GM18868 (cell line): ENCODE results near the gene KRTCAP2.
A peak's percentile ranks its signal among the peaks of the same experiment; 100 is the strongest.

Source experiments
- ATAC-seq: cut with Tn5 transposase; IDR thresholded peaks from one replicate; pipeline ENCODE4 v1.9.1; 2021; ENCODE audit warnings: mild to moderate bottlenecking, moderate library complexity; ENCODE audit not compliant: unreplicated experiment

Gene KRTCAP2

DNA sequence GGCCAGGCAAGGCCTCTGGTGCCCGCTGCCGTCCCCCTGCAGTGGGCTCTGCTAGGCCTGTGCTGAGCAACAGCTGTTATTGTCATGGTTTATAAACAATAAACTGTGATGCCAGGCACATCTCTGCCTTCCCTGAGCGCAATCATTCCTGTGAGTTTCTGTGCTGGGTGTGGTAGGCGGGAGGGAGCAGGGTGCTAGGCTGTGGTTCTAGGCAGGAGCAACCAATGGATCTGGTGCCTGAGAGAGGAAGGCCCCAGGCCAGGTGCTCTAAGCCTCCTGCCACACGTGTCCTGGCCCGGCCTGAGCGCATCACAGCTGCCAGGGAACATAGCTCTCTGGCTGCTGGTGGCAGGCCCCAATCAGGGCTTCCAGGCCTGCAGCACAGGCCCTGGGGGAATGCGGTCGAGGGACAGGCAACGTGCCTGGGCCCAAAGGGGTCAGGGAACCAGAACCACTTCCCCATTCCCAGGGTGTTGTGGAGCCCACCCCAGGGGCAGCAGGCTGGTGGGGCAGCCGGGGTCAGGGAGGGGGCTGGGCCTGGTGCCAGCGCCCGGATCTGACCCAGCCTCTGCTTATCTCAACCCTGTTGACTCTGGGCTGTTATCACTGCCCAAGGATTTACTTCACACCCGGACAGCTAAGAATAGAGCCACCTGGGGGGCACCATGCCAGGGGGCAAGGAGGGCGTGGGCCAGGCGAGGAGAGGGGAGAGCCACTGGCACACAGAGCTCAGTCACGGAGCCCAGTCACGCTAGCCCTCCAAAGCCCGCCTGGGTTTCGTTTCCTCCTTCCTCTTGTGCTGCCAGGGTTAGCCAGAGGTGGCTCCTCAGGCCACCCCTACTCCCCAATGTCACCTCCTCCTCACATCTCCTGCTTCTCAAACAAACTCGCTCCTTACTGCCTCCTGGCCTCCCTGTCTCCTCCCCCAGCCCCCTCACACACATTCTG, 12.0 kb upstream of the KRTCAP2 start:
- ATAC-seq: peak; percentile 77

DNA sequence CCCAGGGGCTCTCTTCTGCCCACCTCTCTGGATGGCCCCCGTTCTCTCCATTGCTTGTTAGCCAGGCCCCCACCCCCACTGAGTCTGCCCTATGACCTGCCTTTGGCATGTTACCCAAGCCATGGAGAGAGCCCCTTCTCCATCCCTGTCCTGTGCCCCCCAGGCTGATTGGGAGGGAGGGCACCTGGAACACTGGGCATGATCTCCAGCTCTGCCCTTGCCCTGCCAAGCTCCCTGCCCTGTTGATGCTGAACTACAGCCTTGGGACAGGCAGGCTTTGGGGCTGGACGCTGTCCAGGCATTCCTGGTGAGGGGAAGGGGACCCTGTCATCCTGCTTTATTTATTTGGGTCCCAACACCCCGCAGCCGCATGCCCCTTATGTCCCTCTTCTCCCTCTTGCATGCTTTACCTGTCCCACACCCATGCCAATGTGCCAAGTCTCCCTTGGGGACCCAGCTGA, 11.3 kb upstream of the KRTCAP2 start:
- ATAC-seq: no peak

DNA sequence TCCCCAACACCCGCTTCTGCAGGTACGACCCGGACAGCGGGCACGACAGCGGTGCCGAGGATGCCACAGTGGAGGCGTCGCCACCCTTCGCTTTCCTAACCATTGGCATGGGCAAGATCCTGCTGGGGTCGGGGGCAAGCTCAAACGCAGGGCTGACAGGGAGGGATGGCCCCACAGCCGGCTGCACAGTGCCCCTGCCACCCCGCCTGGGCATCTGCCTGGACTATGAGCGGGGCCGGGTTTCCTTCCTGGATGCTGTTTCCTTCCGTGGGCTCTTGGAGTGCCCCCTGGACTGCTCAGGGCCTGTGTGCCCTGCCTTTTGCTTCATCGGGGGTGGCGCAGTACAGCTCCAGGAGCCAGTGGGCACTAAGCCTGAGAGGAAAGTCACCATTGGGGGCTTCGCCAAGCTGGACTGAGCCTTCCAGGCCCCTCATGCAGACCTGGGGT, 10.7 kb upstream of the KRTCAP2 start:
- ATAC-seq: no peak

DNA sequence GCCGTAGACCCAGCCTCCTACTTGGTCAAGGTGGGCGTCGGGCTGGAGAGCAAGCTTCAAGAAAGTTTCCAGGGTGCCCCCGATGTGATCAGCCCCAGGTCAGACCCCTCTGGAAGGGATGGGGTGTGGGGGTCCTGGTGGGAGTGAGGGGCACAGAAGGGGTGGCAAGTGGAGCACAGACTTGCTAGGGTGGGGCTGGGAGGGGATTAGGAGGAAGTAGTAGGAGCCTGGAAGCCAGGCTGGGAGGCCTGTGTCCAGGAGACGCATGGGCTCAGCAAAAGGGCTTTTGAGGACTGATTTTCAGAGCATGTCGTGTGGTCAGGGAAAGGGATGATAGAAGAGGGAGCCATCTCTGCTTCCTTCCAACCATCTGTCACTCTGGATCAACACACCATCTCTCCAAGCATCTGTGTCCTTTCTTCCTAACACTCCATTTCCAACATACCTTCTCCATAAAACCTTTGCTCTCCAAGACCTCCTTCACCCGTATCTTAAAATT, 9.0 kb upstream of the KRTCAP2 start:
- no peak for ATAC-seq

DNA sequence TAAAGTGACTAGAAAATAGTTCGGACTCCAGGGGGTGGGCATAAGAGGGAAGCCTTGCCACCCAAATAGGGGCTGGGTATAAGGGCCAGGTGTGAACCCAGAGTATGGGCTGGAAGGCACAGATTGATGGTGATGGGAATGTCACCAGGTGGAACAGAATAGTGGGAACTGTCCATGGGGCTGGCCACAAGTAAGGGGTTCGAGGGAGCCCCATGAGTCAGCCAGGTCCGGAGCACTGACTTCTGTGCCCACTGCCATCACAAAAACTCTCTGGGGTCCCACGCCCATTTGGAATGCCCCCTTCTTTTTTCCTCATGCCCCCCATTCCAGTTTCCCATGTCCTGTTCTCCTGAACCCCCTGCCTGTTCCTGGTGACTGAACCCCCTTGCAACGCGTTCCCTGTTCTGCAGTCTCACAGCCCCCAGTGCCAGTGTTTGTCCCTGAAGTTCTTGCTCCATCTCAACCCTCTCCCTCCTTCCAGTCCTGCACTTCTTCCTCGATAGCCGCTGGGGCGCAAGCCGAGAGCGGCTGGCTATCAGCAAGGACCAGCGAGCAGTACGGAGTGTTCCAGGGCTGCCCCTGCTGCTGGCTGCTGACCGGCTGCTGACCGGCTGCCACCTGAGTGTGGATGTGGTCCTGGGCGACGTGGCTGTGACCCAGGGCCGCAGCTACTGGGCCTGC, 8.4 kb upstream of the KRTCAP2 start:
- ATAC-seq: no peak

DNA sequence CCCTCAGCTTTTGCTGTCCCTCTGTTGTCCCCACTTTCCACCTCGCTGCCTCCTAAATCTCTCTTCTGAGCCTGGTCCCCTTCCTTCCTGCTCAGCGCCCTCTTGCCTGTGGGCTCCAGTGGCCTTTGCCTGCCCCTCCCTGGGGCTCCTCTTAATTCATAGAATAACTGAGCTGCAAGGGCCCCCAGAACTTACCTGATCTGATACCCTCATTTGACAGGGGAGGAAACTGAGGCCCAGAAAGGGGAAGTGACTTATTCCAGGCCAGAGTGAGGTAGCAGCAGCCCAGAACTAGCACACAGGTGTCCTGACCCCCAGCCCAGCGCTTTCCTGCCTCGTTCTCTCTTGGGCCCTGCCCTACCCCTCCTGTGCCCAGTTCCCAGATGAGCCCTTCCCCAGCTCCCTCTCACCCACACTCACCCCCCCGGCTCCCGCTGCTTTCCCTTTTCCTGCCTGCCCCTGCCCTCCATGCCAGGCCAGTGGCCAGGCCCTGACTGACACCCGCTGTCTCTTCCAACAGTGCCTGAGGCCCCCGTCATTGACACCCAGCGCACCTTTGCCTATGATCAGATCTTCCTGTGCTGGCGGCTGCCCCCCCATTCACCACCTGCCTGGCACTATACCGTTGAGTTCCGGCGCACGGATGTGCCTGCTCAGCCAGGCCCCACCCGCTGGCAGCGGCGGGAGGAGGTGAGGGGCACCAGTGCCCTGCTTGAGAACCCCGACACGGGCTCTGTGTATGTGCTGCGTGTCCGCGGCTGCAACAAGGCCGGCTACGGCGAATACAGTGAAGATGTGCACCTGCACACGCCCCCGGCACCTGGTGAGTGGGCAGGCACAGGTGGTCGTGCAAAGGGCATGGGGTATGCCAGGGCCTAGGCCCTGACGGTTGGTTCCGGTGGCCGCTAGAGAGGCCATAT, 6.3 kb upstream of the KRTCAP2 start:
- no peak for ATAC-seq

DNA sequence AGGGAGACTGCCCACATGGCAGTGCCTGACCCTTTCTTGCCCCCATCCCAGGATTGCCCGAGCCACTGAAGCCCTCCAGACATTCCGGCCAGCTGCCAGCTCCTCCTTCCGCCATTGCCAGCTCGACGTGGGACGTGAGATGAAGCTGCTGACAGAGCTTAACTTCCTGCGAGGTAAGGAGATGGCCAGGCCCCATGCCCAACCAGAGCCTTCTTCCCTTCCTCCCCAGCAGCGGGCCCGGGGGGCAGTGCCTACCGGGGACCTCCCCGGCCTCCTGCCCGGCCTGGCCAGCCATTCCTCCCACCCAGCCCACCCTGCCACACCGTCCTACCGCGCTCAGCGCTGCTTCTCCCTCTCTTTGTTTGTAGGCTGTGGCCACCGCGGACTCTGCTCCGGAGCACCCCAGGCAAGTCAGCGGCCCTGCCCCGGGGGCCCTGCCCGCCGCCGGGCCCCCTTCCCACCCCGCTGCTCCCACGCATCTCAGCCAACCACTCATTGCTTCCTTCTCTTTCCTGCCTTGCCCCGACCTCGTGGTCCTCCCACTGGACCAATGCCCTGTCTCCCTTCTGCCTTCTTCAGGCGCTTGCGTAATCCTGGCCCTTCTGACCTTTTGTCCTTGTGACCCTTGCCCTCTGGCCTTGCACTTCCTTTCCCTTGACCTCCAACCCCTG, 5.5 kb upstream of the KRTCAP2 start:
- no peak for ATAC-seq

DNA sequence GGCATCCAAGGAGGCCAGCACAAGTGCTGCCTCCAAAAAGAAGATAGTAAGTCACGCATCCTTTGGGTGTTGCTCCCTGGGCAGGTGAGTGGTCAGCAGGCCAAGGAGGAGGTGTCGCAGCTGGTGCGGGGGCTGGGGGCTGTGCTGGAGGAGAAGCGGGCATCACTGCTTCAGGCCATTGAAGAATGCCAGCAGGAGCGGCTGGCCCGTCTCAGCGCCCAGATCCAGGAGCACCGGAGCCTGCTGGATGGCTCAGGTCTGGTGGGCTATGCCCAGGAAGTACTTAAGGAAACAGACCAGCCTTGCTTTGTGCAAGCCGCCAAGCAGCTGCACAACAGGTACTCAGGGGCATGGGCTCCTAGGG, 4.8 kb upstream of the KRTCAP2 start:
- no peak for ATAC-seq

DNA sequence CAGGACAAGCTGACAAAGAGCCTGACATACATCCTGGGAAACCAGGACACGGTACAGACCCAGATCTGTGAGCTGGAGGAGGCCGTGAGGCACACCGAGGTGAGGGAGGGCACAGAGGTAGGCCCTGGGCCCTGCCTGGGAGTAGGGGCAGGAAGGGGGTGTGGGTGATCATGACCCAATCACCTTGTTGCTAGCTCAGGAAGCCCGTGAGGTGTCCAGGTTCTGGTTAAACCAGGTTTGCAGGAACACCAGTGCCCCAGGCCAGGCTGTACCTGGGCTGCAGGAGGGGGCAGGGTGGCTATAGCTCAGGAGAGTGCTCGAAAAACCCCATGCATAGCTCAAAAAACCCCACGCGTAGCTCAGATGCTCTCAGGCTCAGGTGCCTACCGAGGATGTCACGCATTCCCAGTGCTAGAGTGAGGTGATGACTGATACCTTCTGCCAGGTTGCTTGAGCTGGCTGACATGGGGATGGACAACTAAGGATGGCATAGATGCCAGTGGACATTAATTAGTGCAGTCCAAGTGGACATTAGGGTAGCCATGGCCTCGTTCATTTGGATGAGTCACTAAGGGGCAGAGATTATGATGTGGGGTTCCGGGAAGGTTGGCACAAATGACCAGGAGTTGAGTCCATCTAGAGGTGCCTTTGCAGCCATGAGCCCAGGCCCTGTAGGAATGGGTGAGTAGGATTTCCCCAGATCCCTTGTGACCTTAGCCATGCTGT, 4.3 kb upstream of the KRTCAP2 start:
- no peak for ATAC-seq

DNA sequence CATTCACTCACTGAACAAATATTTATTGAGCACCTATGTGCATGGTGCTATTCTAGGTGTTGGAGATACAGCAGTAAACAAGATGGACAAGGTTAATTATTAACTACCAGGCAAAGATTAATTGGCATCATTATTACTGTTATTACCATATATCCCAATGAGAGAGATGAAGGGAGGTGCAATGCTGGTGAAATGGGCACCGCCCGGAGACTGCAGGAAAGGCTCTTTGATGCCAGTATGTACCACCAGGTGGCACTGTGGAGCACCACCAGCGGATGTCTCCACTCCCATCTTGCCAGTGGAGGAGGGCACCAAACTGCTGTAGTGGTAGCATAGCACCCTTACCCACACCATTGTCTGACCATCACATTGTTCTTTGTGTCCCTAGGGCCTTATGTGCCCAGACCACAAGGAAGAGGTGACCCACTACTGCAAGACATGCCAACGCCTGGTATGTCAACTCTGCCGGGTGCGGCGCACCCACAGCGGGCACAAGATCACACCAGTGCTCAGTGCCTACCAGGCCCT, 3.5 kb upstream of the KRTCAP2 start:
- no peak for ATAC-seq

DNA sequence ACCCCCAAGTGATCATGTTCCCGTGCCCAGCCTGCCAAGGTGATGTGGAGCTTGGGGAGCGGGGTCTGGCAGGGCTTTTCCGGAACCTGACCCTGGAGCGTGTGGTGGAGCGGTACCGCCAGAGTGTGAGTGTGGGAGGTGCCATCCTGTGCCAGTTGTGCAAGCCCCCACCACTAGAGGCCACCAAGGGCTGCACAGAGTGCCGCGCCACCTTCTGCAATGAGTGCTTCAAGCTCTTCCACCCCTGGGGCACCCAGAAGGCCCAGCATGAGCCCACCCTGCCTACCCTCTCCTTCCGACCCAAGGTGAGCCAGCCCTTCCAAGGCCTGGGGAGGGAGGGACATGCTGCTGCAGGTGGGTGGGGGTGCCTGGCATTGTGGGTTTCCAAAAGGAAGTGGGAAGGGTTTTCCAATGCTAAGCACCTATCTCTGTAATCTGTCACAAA, 2.8 kb upstream of the KRTCAP2 start:
- no peak for ATAC-seq

DNA sequence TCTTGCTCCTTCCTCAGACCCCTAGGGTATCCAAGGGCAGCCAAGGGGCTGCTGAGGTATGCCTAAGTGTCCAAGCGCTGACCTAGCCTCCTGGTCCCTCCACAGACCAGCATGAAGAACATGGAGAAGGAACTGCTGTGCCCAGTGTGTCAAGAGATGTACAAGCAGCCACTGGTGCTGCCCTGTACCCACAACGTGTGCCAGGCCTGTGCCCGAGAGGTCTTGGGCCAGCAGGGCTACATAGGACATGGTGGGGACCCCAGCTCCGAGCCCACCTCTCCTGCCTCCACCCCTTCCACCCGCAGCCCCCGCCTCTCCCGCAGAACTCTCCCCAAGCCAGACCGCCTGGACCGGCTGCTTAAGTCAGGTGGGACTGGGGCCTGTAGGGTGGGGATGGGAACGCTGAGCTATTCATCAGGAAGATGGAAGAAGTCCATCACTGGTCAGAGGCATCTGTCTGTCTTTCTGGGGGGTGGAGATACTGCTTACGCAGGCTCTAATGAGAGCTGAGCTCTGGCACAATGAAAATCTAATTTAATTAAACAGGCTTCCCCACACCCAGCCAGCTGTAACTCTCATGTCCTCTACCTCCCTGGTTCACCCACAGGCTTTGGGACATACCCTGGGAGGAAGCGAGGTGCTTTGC, 2.3 kb upstream of the KRTCAP2 start:
- no peak for ATAC-seq

DNA sequence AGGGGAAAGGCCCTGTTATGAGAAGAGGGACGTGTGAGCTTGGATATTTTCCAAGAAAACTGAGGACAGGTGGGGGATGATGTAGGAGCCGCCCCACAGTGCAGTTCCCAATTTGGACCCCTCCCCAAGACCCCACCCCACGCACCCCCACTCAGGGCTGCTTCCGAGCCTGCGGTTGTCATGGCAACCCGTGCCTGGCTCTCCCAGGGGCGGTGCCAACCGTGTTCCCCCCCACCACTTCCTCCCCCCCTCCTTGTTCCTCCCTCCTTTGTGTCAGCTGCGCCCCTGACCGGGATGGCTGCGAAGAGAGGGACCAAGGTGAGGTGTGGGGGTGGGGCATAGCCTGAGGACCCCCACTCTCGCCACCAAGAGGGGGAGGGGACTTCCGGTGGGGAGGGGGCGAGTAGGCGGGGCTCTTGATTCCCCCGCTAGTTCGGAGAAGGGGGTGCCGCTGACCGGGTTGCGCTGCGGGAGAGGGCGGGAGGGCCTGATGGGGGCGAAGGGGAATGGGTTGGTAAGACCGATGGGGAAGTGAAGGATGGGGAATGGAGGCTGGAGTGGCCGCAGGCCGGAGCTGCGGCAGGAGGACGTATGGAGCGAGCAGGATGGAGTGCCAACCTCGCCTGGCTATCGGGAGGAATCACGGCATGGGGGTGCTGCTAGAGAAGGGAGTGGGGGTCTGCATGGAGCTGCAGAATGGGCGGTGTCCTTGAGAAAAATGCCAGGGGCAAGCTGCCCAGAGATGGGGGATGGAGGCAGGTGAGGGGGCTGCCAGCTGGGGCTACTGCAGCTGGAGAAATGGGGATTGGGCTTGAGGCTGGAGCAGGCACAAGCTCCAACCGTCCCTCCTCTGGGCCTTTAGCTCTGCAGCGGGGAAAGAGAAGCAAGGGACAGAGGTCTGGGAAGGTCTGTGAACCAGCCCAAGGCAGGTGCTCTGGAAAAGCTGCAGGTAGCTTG, 1.5 kb upstream of the KRTCAP2 start:
- no peak for ATAC-seq

DNA sequence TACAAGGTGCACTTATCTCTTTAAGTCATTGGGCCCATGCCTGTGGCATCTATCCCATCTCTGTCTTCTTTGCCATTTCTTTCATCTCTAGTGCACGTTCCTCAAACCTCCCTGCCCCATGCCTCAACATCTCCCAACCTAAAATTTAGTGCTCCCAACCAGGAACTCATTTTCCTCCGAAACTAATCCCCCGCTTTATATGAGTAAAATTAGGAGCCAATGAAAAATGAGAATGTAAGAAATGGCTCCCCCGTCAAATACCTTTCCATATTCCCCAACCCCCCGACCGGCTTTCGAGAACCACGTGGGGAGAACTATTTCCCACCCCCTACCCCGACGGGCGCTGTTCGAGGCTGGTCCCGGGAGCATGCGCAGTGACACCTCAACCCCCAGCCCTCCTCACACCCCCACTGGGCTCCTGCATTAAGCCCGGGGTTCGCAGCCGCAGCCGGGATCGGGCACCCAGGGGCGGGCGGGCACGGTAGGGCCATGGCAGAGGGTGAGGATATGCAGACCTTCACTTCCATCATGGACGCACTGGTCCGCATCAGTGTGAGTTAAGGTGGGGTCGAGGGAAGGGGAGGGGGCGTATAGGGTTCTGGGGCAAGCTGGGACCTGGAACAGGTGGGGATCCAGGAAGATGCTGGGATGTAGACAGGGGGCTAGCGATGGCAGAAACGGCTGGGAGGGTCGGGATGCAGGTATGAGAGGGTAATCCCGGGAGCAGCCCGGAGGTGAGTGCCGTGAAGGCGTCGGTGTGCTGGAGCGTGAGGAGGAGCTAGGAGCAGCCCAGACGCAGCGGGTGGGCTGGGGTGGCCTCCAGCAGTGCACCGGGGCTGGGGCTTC, 597 bp upstream of the KRTCAP2 start, which contains the start of gene TRIM46:
Gene TRIM46, plus strand, starts transcription at position 372 of the 846 bp plus-strand sequence. Its CDS starts 118 bp downstream, at position 490.
- ATAC-seq: no peak

DNA sequence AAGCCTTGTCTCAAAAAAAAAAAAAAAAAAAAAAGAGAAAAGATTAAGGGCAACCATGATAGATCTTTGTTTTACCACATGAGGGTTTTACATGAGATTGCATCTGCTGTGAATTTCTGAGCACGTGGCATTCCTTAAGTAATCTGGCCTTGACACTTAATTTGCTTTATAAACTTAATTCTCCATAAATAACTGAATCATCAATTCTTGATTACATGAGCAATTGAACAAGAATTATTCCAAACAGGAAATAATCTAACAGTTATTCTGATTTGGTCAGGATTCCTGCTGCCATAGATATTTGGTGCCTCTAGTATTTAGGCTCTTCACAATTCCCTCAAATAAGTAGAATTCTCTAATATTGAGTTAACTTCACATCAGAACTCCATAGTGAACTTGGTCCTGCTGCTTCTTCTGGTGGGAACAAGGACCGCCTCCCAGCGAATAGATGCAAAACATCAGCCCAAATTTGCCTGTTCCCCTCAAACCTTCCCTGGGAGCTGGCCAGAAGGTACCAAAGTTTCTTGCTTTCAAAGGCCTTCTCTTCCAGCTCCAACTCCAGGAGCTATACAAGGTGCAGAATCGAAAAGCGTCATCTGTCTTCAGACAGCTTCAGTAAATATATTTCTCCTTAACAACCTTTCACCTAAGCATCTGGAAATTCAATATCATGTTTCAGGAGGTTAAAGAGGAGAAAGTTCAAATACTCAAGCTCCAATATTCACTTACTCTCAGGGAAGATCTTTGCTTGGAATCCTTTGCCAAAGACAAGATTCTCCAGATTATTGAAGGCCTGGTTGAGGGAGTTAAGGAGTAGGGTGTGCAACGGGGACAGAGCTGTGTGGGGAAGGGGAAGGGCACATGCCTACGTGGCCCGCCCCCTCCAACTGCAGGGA, 1.0 kb downstream of the KRTCAP2 start:
- no peak for ATAC-seq

DNA sequence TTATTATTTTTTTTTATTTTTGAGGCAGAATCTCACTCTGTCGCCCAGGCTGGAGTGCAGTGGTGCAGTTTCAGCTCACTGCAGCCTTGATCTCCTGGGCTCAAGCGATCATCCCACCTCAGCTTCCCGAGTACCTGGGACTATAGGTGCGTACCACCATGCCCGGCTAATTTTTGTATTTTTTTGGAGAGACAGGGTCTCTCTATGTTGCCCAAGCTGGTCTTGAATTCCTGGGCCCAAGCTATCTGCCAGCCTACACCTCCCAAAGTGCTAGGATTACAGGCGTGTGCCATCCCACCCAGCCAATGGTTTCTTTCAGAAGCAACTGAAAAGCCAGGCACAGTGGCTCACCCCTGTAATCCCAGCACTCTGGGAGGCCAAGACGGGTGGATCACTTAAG, 2.3 kb downstream of the KRTCAP2 start:
- ATAC-seq: no peak
